DOHH2 (cell line): Measurements from ENCODE around the gene C11orf68.

Source experiments
- H3F3A ChIP-seq: fragments of 200-600 bp; sonication (generic), shearing (Covaris generic); 2 replicates; pipeline ENCODE4 v1.6.0; 2016; ENCODE audit warnings: antibody characterized with exemption, mild to moderate bottlenecking; ENCODE audit not compliant: control insufficient read depth, insufficient read depth
- H3K27ac ChIP-seq: fragments of 200-600 bp; sonication (generic); 2 replicates; pipeline ENCODE4 v1.5.1; 2014; ENCODE audit warnings: low read depth, mild to moderate bottlenecking, low read length, moderate library complexity
- H3K27me3 ChIP-seq: fragments of 200-600 bp; sonication (generic); 2 replicates; pipeline ENCODE4 v1.6.1; 2014; ENCODE audit warnings: mild to moderate bottlenecking, low read length, mixed read lengths; ENCODE audit not compliant: control insufficient read depth
- H3K36me3 ChIP-seq: fragments of 200-600 bp; sonication (generic); 2 replicates; pipeline ENCODE4 v1.6.1; 2014; ENCODE audit warnings: mild to moderate bottlenecking, low read length, moderate library complexity, mixed read lengths; ENCODE audit not compliant: control insufficient read depth
- H3K4me1 ChIP-seq: fragments of 200-600 bp; sonication (generic); 2 replicates; pipeline ENCODE4 v1.6.1; 2014; ENCODE audit warnings: mild to moderate bottlenecking, low read length, mixed read lengths; ENCODE audit not compliant: control insufficient read depth
- H3K4me2 ChIP-seq: fragments of 200-600 bp; sonication (generic); 2 replicates; pipeline ENCODE4 v1.6.0; 2014; ENCODE audit warnings: mild to moderate bottlenecking, low read length, moderate library complexity
- H3K4me3 ChIP-seq: fragments of 200-600 bp; sonication (generic); 2 replicates; pipeline ENCODE4 v1.5.1; 2014; ENCODE audit warnings: mild to moderate bottlenecking, low read length, mixed read lengths
- H3K79me2 ChIP-seq: fragments of 200-600 bp; sonication (generic); 2 replicates; pipeline ENCODE4 v1.6.1; 2014; ENCODE audit warnings: mild to moderate bottlenecking, low read length, mixed read lengths; ENCODE audit not compliant: control insufficient read depth
- H3K9me2 ChIP-seq: fragments of 200-600 bp; sonication (generic); replicated peaks from 2 replicates; pipeline ENCODE4 v1.6.1; 2014; ENCODE audit warnings: mild to moderate bottlenecking, low read length, mixed read lengths; ENCODE audit not compliant: control insufficient read depth
- H3K9me3 ChIP-seq: fragments of 200-600 bp; sonication (generic); 2 replicates; pipeline ENCODE4 v1.6.1; 2014; ENCODE audit warnings: antibody characterized with exemption, low read length, mixed read lengths; ENCODE audit not compliant: control insufficient read depth, insufficient read depth
- H4K20me1 ChIP-seq: fragments of 200-600 bp; sonication (generic); 2 replicates; pipeline ENCODE4 v1.6.0; 2014; ENCODE audit warnings: low read depth, mild to moderate bottlenecking, antibody characterized with exemption, low read length, moderate library complexity; ENCODE audit not compliant: control insufficient read depth, insufficient read depth
- EZH2phosphoT487 ChIP-seq: fragments of 200-600 bp; sonication (generic); IDR thresholded peaks from 2 replicates; pipeline ENCODE4 v1.6.1; 2017; ENCODE audit warnings: borderline replicate concordance, mild to moderate bottlenecking, antibody characterized with exemption, low read length, moderate library complexity, mixed read lengths
- TF ChIP-seq, protein P1 (sequence below): fragments of 200-600 bp; sonication (generic); IDR thresholded peaks from one replicate; pipeline ENCODE4 v1.5.1; 2014; ENCODE audit warnings: antibody characterized with exemption, mild to moderate bottlenecking, low read depth, low read length; ENCODE audit not compliant: poor library complexity, severe bottlenecking

Gene C11orf68

DNA sequence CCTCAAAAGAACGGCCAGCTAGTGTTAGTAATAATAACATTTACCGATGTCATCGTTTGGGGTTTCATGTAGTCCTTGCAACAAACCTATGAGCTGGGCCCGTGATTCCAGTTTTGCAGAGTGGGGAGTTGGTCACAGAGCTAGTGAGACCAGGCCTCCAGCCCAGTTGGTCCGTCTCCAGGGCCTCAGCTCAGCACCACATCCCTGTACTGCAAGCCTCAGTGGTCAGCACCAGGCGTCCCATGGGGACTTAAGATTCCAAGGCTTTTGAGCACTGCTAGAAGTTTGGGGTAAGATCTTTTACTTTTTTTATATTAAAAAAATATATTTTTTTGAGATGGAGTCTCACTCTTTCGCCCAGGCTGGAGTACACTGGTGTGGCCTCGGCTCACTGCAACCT is 25.3 kb upstream of the C11orf68 start:
- Histone ChIP-seq H3F3A (no peaks in the 10 kb centered on the region), H3K27ac (no peak overlapping the region), H3K4me1 (no peaks in the 10 kb centered on the region), H3K4me3 (no peak overlapping the region), H3K27me3 (peaks cover 12% of the 10 kb centered on the region; the same call in 1 of the 2 replicates), H3K4me2 (no peak overlapping the region), H4K20me1 (no peaks in the 10 kb centered on the region), H3K36me3 (no peaks in the 10 kb centered on the region), H3K9me3 (no peaks in the 10 kb centered on the region), H3K9me2 (no peaks in the 10 kb centered on the region), H3K79me2 (no peaks in the 10 kb centered on the region)
- TF ChIP-seq, protein P1, sequence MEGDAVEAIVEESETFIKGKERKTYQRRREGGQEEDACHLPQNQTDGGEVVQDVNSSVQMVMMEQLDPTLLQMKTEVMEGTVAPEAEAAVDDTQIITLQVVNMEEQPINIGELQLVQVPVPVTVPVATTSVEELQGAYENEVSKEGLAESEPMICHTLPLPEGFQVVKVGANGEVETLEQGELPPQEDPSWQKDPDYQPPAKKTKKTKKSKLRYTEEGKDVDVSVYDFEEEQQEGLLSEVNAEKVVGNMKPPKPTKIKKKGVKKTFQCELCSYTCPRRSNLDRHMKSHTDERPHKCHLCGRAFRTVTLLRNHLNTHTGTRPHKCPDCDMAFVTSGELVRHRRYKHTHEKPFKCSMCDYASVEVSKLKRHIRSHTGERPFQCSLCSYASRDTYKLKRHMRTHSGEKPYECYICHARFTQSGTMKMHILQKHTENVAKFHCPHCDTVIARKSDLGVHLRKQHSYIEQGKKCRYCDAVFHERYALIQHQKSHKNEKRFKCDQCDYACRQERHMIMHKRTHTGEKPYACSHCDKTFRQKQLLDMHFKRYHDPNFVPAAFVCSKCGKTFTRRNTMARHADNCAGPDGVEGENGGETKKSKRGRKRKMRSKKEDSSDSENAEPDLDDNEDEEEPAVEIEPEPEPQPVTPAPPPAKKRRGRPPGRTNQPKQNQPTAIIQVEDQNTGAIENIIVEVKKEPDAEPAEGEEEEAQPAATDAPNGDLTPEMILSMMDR = no peak
- TF ChIP-seq EZH2phosphoT487 = no peak

DNA sequence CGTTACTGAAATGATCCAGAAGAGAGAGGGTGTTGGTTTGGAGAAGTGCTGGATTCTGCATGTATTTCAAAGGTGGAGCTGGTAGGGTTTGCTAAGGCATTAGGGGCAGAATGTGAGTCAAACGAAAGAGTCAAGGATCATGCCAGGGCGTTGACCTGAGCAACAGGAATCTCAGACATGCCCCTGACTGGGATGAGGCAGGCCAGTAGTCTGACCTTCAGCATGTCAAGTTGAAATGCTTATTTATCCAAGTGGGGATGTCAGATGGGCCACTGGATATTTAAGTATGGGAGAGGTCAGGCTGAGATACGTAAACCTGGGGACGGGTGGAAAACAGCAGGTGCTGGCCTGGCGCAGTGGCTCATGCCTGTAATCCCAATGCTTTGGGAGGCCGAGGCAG is 23.7 kb upstream of the C11orf68 start:
- Histone ChIP-seq H3K4me2 (no peak overlapping the region), H4K20me1 (no peaks in the 10 kb centered on the region), H3K36me3 (no peaks in the 10 kb centered on the region), H3K9me3 (no peaks in the 10 kb centered on the region), H3K9me2 (no peaks in the 10 kb centered on the region), H3K27ac (no peak overlapping the region), H3K79me2 (no peaks in the 10 kb centered on the region), H3K4me3 (no peak overlapping the region), H3F3A (no peaks in the 10 kb centered on the region), H3K4me1 (no peaks in the 10 kb centered on the region), H3K27me3 (peaks cover 18% of the 10 kb centered on the region; the same call in 1 of the 2 replicates)
- TF ChIP-seq, protein P1 = no peak
- no peak for TF ChIP-seq EZH2phosphoT487

DNA sequence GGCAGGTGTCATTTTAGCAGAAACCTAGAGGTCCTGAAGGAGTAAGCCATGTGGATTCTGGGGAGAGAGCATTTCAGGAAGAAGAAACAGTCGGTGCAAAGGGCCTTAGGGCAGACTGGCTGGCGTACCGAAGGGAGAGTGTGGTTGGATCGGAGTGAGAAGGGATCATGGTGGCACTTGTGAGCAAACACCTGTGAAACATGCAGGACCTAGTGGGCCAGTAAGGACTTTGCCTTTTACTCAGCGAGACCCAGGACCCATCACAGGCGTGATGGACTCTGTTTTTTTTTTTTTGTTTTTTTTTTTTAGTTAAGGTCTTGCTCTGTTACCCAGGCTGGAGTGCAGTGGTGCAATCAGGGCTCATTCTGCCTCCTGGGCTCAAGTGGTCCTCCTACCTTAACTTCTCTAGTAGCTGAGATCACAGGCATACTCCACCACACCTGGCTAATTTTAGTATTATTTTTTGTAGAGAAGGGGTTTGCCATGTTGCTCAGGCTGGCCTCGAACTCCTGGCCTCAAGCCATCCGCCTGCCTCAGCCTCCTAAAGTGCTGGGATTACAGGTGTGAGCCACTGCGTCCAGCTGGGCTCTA is 23.0 kb upstream of the C11orf68 start:
- no peaks in the 10 kb centered on the region for H3K36me3 ChIP-seq
- TF ChIP-seq, protein P1 = no peak
- no peak for TF ChIP-seq EZH2phosphoT487
- H3K4me1 ChIP-seq = no peaks in the 10 kb centered on the region
- H3K27ac ChIP-seq = no peak overlapping the region
- H3K4me2 ChIP-seq = no peak overlapping the region
- H4K20me1 ChIP-seq = no peaks in the 10 kb centered on the region
- H3K27me3 ChIP-seq = peaks cover 18% of the 10 kb centered on the region; the same call in 1 of the 2 replicates
- no peaks in the 10 kb centered on the region for H3K9me2 ChIP-seq
- H3K9me3 ChIP-seq = no peaks in the 10 kb centered on the region
- H3K4me3 ChIP-seq = no peak overlapping the region
- H3K79me2 ChIP-seq = no peaks in the 10 kb centered on the region
- H3F3A ChIP-seq = no peaks in the 10 kb centered on the region
